Measurements from ENCODE around the gene BUB3.

BUB3 gene

DNA sequence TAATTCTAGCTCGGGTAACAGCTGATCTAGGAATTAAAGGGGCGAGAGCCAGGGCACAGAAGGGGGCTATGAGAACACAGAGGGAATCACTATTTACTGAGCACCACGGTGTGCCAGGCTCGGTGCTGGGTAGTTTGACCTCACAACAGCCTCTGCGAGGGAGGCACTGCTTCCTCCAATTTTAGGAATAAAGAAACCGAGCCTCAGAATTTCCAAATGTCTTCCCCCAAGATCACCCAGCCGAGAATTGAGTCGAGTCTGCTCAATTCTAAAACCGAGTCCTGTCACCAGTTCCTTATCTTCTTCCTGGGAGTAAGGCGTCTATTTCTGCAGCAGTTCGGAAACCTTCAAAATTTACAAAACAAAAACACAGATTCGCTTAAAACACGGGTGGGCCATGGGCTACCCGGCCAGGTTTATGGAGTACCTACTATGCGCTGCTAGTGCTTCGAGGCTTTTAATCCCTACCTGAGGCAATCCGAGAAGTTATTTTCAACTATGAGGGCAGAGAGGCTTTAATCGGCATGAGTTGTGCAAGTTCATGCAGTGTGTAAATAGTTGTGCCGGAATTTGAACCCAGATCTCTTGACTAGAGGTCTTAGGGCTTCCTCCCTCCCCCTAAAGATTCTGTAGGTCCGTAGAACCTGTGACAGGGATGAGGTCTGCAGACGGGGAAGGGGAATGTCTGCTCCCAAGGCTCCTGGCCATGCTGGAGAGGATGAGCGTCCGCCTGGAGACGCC, 7.1 kb upstream of the BUB3 start:
- TF ChIP-seq, protein P1, sequence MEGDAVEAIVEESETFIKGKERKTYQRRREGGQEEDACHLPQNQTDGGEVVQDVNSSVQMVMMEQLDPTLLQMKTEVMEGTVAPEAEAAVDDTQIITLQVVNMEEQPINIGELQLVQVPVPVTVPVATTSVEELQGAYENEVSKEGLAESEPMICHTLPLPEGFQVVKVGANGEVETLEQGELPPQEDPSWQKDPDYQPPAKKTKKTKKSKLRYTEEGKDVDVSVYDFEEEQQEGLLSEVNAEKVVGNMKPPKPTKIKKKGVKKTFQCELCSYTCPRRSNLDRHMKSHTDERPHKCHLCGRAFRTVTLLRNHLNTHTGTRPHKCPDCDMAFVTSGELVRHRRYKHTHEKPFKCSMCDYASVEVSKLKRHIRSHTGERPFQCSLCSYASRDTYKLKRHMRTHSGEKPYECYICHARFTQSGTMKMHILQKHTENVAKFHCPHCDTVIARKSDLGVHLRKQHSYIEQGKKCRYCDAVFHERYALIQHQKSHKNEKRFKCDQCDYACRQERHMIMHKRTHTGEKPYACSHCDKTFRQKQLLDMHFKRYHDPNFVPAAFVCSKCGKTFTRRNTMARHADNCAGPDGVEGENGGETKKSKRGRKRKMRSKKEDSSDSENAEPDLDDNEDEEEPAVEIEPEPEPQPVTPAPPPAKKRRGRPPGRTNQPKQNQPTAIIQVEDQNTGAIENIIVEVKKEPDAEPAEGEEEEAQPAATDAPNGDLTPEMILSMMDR (IDR thresholded peaks at IDR 0.05; ENCODE audit: low read depth, low read length), result no peak
- no peak for DNase-seq (ENCODE audit: extremely low read depth, low read depth)

DNA sequence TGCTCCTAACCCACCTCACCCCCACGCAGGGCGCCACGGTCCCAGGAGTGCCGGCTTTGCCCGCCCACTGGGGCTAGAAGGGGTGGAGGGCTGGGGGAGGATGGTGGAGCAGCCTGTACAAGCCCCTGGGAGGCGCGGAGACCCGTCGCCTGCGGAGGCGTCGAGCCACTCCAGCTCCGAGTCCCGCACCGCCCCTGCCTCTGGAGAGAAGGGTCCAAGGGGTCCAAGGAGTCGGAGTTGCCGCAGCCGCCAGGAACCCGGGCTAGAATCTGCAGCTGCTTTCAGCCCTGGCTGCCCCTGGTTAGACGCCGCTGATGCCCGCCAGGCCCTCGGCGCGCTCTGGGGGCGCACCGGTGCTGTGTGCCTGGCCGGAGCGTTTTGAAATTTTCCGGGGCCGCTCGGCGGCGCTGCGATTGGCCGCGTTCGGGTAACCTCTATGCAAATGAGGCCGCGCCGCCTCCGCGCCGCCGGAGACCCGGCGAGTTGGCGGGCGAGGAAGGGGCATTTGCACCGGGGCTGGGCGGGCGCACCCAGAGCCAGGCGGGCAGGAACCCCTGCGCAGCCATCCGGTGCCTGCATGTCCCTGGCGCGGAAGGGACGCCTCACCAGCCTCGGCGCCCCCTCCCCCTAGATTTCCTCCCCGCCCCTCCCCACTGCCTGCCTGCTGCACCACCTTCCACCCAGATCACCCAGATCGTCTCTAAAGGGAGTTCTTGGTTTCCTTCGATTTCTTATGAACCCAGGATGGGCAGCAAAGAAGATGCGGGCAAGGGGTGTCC, 6.4 kb upstream of the BUB3 start, which contains the start of gene HMX2:
Gene HMX2, plus strand, starts transcription at position 502 of the 779 bp plus-strand sequence. Its CDS starts 243 bp downstream, at position 745.
- DNase-seq (ENCODE audit: extremely low read depth, low read depth), result no peak
- TF ChIP-seq, protein P1 (IDR thresholded peaks at IDR 0.05; ENCODE audit: low read depth, low read length), result no peak

DNA sequence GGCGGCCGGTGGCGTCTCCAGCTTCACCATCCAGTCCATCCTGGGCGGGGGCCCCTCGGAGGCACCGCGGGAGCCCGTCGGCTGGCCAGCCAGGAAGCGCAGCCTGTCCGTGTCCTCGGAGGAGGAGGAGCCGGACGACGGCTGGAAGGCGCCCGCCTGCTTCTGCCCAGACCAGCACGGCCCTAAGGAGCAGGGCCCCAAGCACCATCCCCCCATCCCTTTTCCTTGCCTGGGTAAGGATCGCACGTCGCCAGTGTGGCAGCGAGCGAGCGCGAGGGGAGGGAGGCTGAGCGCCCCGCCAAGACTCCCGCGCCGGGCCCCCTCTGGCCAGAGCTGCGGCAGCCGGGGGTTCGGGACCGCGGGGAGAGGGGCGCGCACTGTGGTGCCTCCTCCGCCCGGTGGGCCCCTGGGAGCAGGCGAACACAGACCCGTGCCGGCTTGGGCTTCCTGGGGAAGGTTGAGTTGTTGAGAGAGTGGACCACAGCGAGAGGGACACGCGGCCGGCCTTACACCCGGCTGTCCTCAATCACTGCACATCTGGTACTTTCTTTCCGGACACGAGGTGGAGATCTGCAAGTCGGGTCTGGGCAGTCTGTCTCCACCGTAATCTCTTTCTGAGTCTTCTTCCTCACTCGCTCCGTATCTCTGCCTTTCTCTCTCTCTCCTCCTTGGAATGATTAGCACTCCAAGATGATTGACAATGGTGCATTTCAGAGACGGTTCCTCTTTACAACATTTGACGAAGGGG, 5.6 kb upstream of the BUB3 start:
- TF ChIP-seq, protein P1 (IDR thresholded peaks at IDR 0.05; ENCODE audit: low read depth, low read length), result no peak
- DNase-seq (ENCODE audit: extremely low read depth, low read depth), result no peak

DNA sequence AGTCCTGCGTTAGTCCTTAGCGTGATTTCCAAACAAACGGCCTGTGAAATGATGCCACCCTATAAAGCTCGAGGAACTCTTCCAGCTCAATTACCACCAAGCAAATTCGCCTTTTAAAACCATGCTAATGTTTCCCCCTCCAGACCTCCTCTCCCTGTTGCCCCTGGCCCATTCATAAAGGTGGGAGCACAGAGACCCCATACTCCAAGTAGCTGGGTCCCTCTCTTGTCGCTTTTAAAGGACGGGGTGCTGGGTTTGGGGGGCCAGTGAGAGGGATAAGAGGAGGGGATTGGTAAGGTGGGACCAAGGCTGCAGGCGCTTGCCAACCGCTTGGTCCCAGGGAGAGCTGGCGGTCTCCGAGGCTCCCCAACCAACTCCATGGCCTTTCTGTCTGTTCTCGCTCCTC, 5.0 kb upstream of the BUB3 start:
- no peak for DNase-seq (ENCODE audit: extremely low read depth, low read depth)
- TF ChIP-seq, protein P1 (IDR thresholded peaks at IDR 0.05; ENCODE audit: low read depth, low read length), result no peak

DNA sequence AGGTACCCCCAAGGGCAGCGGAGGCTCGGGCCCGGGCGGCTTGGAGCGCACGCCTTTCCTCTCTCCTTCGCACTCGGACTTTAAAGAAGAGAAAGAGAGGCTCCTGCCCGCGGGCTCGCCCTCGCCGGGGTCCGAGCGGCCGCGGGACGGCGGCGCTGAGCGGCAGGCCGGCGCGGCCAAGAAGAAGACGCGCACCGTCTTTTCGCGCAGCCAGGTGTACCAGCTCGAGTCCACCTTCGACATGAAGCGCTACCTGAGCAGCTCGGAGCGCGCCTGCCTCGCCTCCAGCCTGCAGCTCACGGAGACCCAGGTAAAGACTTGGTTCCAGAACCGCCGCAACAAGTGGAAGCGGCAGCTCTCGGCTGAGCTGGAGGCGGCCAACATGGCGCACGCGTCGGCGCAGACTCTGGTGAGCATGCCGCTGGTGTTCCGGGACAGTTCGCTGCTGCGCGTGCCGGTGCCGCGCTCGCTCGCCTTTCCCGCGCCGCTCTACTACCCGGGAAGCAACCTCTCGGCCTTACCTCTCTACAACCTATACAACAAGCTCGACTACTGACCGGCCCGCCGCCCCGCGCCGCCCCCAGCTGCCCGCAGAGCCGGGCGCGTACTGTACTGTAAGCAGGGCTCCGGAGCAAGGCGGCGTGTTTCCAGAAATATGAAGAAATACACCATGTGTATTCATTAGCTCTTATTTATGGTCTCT, 4.5 kb upstream of the BUB3 start:
- no peak for DNase-seq (ENCODE audit: extremely low read depth, low read depth)
- TF ChIP-seq, protein P1 (IDR thresholded peaks at IDR 0.05; ENCODE audit: low read depth, low read length), result no peak

DNA sequence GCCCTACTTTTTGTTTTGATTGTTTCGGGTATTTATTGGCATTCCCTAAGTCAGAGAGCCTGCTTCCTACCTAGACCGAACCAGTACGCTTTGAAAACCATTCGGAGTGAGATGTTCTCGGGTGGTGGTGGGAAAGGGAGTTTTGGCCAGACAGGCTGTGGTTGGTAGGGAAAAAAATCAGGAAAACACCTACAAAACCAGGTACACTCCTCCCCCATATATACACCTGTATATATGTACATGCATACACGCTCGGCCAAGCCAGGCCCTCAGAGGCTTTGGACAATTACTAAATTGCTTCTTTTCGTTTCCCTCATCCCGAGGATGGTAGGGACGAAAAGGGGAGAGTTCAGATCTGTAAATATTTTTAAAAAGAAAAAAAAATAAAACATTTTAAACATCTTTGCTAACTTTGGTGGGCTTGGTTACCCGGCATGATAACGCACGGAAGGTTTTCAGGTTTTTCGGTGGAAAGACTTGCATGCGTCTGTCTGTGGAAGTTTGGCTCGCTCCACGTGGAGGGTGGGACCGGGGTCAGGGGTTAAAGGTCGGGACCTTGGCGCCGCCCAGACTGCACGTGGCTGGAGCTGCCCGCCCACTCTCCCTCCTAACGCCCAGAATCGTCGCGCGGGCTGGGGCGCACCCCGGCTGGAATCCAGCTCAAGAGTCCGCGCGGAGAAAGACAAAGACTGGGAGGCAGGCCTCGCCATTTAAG, 3.8 kb upstream of the BUB3 start:
- TF ChIP-seq, protein P1 (IDR thresholded peaks at IDR 0.05; ENCODE audit: low read depth, low read length), result no peak
- no peak for DNase-seq (ENCODE audit: extremely low read depth, low read depth)
